SK-N-MC (cell line): ENCODE data around the gene TECPR2.
"Not testable (repeated sequence)": the region's sequence is repeated elsewhere in the genome, so short reads cannot be mapped to it uniquely, and the experiment has no call there.

ENCODE experiments used
- DNase-seq: peaks from one replicate; pipeline ENCODE4 v3.0.0-alpha.2; 2011; ENCODE audit warnings: low read depth, low spot score
- H3K27ac ChIP-seq: fragments of 200-600 bp; sonication (generic); 2 replicates; pipeline ENCODE4 v1.5.1; 2016; ENCODE audit warnings: mixed run types
- H3K36me3 ChIP-seq: fragments of 200-600 bp; sonication (generic); 2 replicates; pipeline ENCODE4 v1.6.1; 2017; ENCODE audit warnings: antibody characterized with exemption, low read length, mixed read lengths; ENCODE audit not compliant: insufficient read depth
- H3K4me3 ChIP-seq: fragments of 200-600 bp; sonication (generic); 2 replicates; pipeline ENCODE4 v1.5.1; 2016
- H3K9ac ChIP-seq: fragments of 200-600 bp; sonication (generic); 2 replicates; pipeline ENCODE4 v1.8.0; 2017; ENCODE audit warnings: mixed run types, mixed read lengths; ENCODE audit not compliant: insufficient read length
- H3K9me3 ChIP-seq: fragments of 200-600 bp; sonication (generic); 2 replicates; pipeline ENCODE4 v1.6.1; 2017; ENCODE audit warnings: low read depth, mild to moderate bottlenecking, antibody characterized with exemption, low read length, moderate library complexity, mixed read lengths
- EZH2 ChIP-seq: fragments of 200-600 bp; sonication (generic); IDR thresholded peaks from one replicate; pipeline ENCODE4 v1.6.1; 2017; ENCODE audit warnings: antibody characterized with exemption
- FOXP2 ChIP-seq: optimal IDR thresholded peaks from 2 replicates; pipeline ENCODE3; 2011; ENCODE audit warnings: mild to moderate bottlenecking, moderate library complexity; ENCODE audit not compliant: insufficient read depth; ENCODE audit errors: extremely low read length, control extremely low read depth
- POLR2AphosphoS5 ChIP-seq: IDR thresholded peaks from 2 replicates; pipeline ENCODE4 v1.6.1; 2012; ENCODE audit warnings: mild to moderate bottlenecking, low read depth, low read length, borderline replicate concordance

TECPR2 gene

GRCh38 chr14:102344485-102344884 is 18.3 kb upstream of the TECPR2 start:
- Histone ChIP-seq H3K36me3 (peaks cover 28% of the 10 kb centered on the region; the same call in 1 of the 2 replicates), H3K9ac (no peak overlapping the region), H3K9me3 (no peaks in the 10 kb centered on the region), H3K27ac (no peak overlapping the region), H3K4me3 (no peak overlapping the region)
- DNase-seq: no peak
- TF ChIP-seq EZH2: no peak
- no peak for TF ChIP-seq FOXP2
- TF ChIP-seq POLR2AphosphoS5: no peak

GRCh38 chr14:102345232-102345631 is 17.5 kb upstream of the TECPR2 start:
- Histone ChIP-seq H3K36me3 (peaks cover 28% of the 10 kb centered on the region; the same call in 1 of the 2 replicates), H3K27ac (no peak overlapping the region), H3K9me3 (no peaks in the 10 kb centered on the region), H3K4me3 (no peak overlapping the region), H3K9ac (no peak overlapping the region)
- TF ChIP-seq EZH2 (no peak), POLR2AphosphoS5 (no peak), FOXP2 (no peak)
- no peak for DNase-seq

GRCh38 chr14:102346645-102347044 is 16.1 kb upstream of the TECPR2 start:
- Histone ChIP-seq H3K9ac (no peak overlapping the region), H3K36me3 (peaks cover 28% of the 10 kb centered on the region; the same call in 1 of the 2 replicates), H3K27ac (no peak overlapping the region), H3K4me3 (no peak overlapping the region), H3K9me3 (no peaks in the 10 kb centered on the region)
- TF ChIP-seq FOXP2 (no peak), EZH2 (no peak), POLR2AphosphoS5 (no peak)
- DNase-seq: no peak

- TF ChIP-seq EZH2 (no peak), POLR2AphosphoS5 (no peak)
- DNase-seq: no peak
- no peaks in the 10 kb centered on the region for H3K9me3 ChIP-seq
- H3K27ac ChIP-seq: no peak overlapping the region
- H3K36me3 ChIP-seq: peaks cover 32% of the 10 kb centered on the region; the same call in 1 of the 2 replicates
- no peak overlapping the region for H3K9ac ChIP-seq
- H3K4me3 ChIP-seq: no peak overlapping the region
Measured at GRCh38 chr14:102348376-102348775, 14.4 kb upstream of the TECPR2 start.

GRCh38 chr14:102351023-102351422 is 11.7 kb upstream of the TECPR2 start:
- no peak for DNase-seq
- TF ChIP-seq POLR2AphosphoS5 (no peak), EZH2 (no peak), FOXP2 (no peak)
- H3K36me3 ChIP-seq: peaks cover 35% of the 10 kb centered on the region; the same call in 1 of the 2 replicates

GRCh38 chr14:102351593-102351992 is 11.1 kb upstream of the TECPR2 start:
- not testable (repeated sequence) for H3K9ac ChIP-seq, DNase-seq, H3K9me3 ChIP-seq, H3K4me3 ChIP-seq, H3K27ac ChIP-seq
- H3K36me3 ChIP-seq: peaks cover 35% of the 10 kb centered on the region; the same call in 1 of the 2 replicates

More at GRCh38 chr14:102351023-102351422, 11.7 kb upstream of the TECPR2 start:
- Histone ChIP-seq H3K9ac (no peak overlapping the region), H3K4me3 (no peak overlapping the region), H3K9me3 (no peaks in the 10 kb centered on the region), H3K27ac (no peak overlapping the region)

GRCh38 chr14:102352213-102352612 is 10.5 kb upstream of the TECPR2 start:
- Histone ChIP-seq H3K9ac (no peak overlapping the region), H3K36me3 (peaks cover 35% of the 10 kb centered on the region; the same call in 1 of the 2 replicates), H3K27ac (no peak overlapping the region), H3K4me3 (no peak overlapping the region), H3K9me3 (no peaks in the 10 kb centered on the region)
- no peak for DNase-seq
- TF ChIP-seq POLR2AphosphoS5 (no peak), FOXP2 (no peak), EZH2 (no peak)

- H3K4me3 ChIP-seq: no peak overlapping the region
- no peak for DNase-seq
- H3K36me3 ChIP-seq: peaks cover 40% of the 10 kb centered on the region; the same call in 1 of the 2 replicates
- no peak overlapping the region for H3K9ac ChIP-seq
- no peak for TF ChIP-seq FOXP2
- no peak for TF ChIP-seq POLR2AphosphoS5
- no peak for TF ChIP-seq EZH2
- H3K27ac ChIP-seq: no peak overlapping the region
- no peaks in the 10 kb centered on the region for H3K9me3 ChIP-seq
Measured at GRCh38 chr14:102353126-102353619, 9.6 kb upstream of the TECPR2 start.

- TF ChIP-seq POLR2AphosphoS5: no peak
- no peak overlapping the region for H3K27ac ChIP-seq
- DNase-seq: no peak
- H3K9ac ChIP-seq: no peak overlapping the region
- H3K9me3 ChIP-seq: no peaks in the 10 kb centered on the region
- peaks cover 37% of the 10 kb centered on the region for H3K36me3 ChIP-seq
- no peak overlapping the region for H3K4me3 ChIP-seq
Measured at GRCh38 chr14:102356280-102356679, 6.5 kb upstream of the TECPR2 start.

GRCh38 chr14:102359341-102359740 is 3.4 kb upstream of the TECPR2 start:
- Histone ChIP-seq H3K4me3 (no peak overlapping the region), H3K9me3 (no peaks in the 10 kb centered on the region), H3K9ac (no peak overlapping the region), H3K36me3 (peaks cover 29% of the 10 kb centered on the region), H3K27ac (no peak overlapping the region)
- no peak for DNase-seq
- TF ChIP-seq POLR2AphosphoS5 (no peak), EZH2 (no peak), FOXP2 (no peak)
